ENCODE results near the gene FLT1.

The FLT1 gene

GRCh38 chr13:28338742-28339141 is 156.2 kb downstream of the FLT1 start:
- no peak for DNase-seq

GRCh38 chr13:28338006-28338574 is 156.8 kb downstream of the FLT1 start:
- DNase-seq, result no peak

- DNase-seq, result no peak
Observed at GRCh38 chr13:28337166-28338005, 157.5 kb downstream of the FLT1 start.

DNA sequence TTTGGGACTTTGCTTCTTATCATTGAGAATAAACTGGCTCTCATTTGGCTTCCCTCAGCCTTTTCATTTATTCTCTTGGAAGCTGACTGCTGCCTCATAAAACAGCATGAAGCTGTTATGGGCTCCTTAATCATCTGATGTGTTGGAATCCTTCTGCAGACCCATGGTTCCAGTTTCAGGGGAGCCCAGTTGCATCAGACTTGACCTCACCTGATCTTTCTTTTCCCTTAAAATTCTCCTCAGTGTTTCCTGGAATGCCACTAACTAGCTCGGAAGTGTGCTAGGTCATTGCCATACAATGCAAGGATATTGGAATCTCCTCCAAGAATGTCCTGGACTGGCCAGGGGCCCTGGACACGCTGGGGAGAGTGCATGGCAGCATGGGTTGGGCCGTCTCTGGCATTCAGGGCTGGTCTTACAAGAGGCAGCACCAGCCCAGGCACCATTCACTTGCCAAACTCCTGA is 158.7 kb downstream of the FLT1 start:
- DNase-seq, result no peak

- DNase-seq, result no peak
Observed at GRCh38 chr13:28333204-28333881, 161.6 kb downstream of the FLT1 start.

GRCh38 chr13:28329395-28330158 is 165.4 kb downstream of the FLT1 start:
- DNase-seq, result no peak

GRCh38 chr13:28328271-28328607 is 166.7 kb downstream of the FLT1 start:
- DNase-seq, result no peak

- no peak for DNase-seq
Observed at GRCh38 chr13:28327373-28328270, 167.3 kb downstream of the FLT1 start.

DNA sequence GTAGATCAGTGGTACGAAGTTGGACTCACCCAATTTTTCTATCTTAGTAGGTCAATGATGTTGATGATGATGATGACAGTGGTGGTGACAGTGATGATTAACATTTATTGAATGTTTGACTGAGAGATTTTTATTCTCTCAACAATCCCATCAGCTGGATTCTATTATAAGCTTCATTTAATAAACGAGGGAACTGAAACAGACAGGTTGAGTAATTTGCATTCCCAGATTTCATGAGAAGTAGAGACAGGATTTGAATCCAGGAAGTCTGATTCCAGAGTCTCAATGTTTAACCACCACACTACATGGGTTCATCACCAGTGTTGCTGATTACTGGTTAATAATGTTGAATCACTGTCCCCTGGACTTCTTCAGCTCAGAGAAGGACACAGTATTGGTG is 168.9 kb downstream of the FLT1 start:
- DNase-seq, result no peak

GRCh38 chr13:28325022-28325421 is 169.9 kb downstream of the FLT1 start:
- no peak for DNase-seq

- DNase-seq, result peak; percentile 58
Observed at GRCh38 chr13:28324181-28324789, 170.6 kb downstream of the FLT1 start.

- DNase-seq, result no peak
Observed at GRCh38 chr13:28322256-28322905, 172.5 kb downstream of the FLT1 start.

DNA sequence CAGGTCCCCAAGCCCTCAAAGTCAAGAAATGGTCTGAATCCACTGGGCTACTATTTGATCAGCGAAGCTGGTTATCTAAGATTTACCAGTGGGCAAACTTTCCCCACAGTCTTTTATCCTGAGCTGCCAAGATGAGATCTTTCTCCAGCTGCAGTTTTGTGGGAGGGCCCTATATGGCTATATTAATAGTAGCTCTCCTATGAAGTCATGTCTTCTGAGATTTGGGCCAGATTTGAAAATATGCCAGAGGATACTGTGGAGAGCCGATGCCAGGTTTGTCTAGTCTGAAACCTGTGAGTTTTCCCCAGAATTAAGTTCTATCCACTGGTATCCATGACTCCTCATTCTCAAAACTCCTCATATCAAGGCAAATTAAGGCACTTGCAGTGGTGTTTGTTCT is 173.2 kb downstream of the FLT1 start:
- DNase-seq, result no peak

- no peak for DNase-seq
Observed at GRCh38 chr13:28320884-28321574, 173.9 kb downstream of the FLT1 start.

DNA sequence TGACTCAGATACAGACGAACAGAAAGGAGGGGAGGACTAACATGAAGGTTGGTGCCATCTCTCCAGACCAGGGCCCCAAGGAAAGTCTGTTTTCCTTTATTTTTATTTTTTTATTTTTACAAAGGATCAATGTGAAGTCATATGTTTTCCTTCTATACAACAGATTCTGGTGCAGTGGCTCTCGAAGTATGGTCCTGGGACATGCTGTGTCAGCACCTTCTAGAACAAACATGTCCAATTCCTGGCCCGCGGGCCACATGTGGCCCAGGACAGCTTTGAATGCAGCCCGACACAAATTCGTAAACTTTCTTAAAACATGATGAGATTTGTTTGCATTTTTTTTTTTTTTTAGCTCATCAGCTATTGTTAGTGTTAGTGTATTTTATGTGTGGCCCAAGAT is 174.7 kb downstream of the FLT1 start:
- DNase-seq, result no peak

DNA sequence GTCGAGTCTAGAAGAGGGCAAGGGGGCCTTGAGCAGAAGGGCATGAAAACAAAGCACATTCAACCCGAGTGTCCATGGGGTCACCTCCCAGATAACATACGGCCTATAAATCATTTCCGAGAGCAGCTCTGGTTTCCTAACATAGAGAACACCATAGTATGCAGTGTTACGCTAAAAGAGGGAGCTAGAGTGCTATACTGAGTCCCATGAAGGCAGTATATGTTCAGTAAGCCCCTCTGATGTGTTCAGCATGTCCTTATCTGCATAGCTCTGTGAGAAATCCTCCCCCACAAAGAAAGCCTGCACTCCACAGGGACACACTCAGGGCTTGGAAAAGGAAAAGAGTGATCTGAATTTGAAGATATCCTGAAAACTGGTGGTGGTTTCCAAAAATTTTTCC is 175.4 kb downstream of the FLT1 start:
- DNase-seq, result no peak

- no peak for DNase-seq
Observed at GRCh38 chr13:28318496-28318895, 176.4 kb downstream of the FLT1 start.

DNA sequence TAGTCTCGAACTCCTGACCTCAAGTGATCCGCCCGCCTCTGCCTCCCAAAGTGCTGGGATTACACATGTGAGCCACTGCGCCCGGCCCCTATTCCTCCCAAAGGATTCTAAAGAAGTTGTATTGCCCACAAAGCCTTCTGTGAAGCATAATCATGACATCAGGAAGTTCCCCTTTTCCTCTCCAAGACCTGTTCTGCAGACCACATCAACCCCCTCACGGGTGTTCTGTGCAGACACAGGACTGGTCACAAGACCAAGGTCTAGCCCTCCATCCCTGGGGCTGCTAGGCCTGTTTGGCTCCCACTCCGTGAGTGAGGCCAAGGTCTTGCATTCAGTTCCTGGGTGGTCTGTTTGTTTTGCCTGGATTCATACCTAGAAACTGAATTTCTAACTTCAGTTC is 178.1 kb downstream of the FLT1 start:
- DNase-seq, result no peak

GRCh38 chr13:28316129-28316528 is 178.8 kb downstream of the FLT1 start:
- DNase-seq, result no peak

DNA sequence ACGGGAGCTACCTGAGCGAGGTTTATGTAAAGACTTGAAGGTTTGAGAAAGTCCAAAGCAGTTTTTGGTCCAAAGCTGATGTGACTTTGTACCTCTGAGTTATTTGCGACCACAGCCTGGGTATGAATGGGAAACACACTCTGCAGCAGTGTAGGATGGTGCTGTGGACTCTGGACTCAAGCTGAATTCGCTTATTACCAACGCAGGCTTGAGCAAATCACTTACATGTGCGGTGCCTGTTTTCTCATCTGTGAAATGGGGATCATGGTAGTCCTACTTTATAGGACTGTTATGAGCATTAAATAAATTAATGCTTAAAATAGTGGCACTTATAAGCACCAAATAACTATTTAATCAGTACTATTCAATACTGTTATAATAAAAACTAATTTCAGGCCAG is 180.0 kb downstream of the FLT1 start:
- DNase-seq, result no peak

GRCh38 chr13:28313579-28313978 is 181.3 kb downstream of the FLT1 start:
- no peak for DNase-seq

All from stimulated activated CD4-positive, alpha-beta T cell treated with anti-CD3 and anti-CD28 coated beads, Interleukin-4, amount 100 ng/mL, for 24 hours (primary cell).